Activated T-cell treated with anti-CD3 and anti-CD28 coated beads, Interleukin-2, amount 50 U/mL, for 72 hours (primary cell): ENCODE data around the gene SPC25. TPM values are rescaled to one million over a fixed set of nuclear protein-coding genes. Genes with fewer than 3 reads are reported as not detected.

ENCODE experiments used
- total RNA-seq, 2 donors: library from RNA; stranded (reverse); gene quantifications; one replicate each; pipeline ENCODE4 v1.2.3, GENCODE V29; 2022

Gene SPC25
- total RNA-seq, 2 donors from 2014 or later: 23.7 to 25.2 TPM

Other genes with a start within 250 kb of the SPC25 start
- gene NOSTRIN, start 87.8 kb downstream of the SPC25 start, total RNA-seq: not detected
- gene G6PC2, start 10.9 kb upstream of the SPC25 start, total RNA-seq: not detected
- gene ABCB11, start 140.9 kb upstream of the SPC25 start, total RNA-seq: not detected
- gene DHRS9, start 179.1 kb upstream of the SPC25 start, total RNA-seq: 1 to 10 TPM; 4.6 to 6.3 TPM